PC-3 (cell line): ENCODE results near the gene LY6G6F. TPM values are rescaled to one million over a fixed set of nuclear protein-coding genes. Genes with fewer than 3 reads are reported as not detected.

Experiments
- ATAC-seq: fragments of 200-7000 bp; cut with Tn5 transposase; 2 replicates; pipeline ENCODE4 v1.9.1; 2020; ENCODE audit warnings: mild to moderate bottlenecking, moderate library complexity
- BruUV-seq: library from RNA; stranded (reverse); fragments of 400-500 nt; replicated peaks from 2 replicates; lab custom pipeline; 2021; lab: Mats Ljungman, UMichigan
- CTCF ChIA-PET: fragments of 300-600 bp; sonication (Branson Sonifier 250); formaldehyde crosslinking; loops from one replicate; lab custom pipeline; 2022; ENCODE audit warnings: antibody characterized with exemption; lab: Charles Lee
- POLR2A ChIA-PET: fragments of 300-600 bp; sonication (Branson Sonifier 250); formaldehyde crosslinking; loops from one replicate; lab custom pipeline; 2022; ENCODE audit warnings: antibody characterized with exemption; ENCODE audit not compliant: unreplicated experiment; lab: Charles Lee
- DNase-seq: peaks from one replicate; pipeline ENCODE4 v3.0.0-alpha.2; 2015
- H2AFZ ChIP-seq: fragments of 300-600 bp; sonication (generic); 2 replicates; pipeline ENCODE4 v1.6.0; 2016; ENCODE audit warnings: antibody characterized with exemption, low read length
- H3F3A ChIP-seq: fragments of 300-600 bp; sonication (generic); one replicate; pipeline ENCODE4 v1.6.0; 2017; ENCODE audit warnings: antibody characterized with exemption, low read length, control low read depth, mild to moderate bottlenecking; ENCODE audit not compliant: unreplicated experiment
- H3K27ac ChIP-seq: fragments of 300-600 bp; sonication (generic); 2 replicates; pipeline ENCODE4 v1.5.1; 2016; ENCODE audit warnings: mild to moderate bottlenecking, low read length
- H3K27me3 ChIP-seq: fragments of 300-600 bp; sonication (generic); 2 replicates; pipeline ENCODE4 v1.6.1; 2016; ENCODE audit warnings: low read length, mixed read lengths
- H3K36me3 ChIP-seq: fragments of 300-600 bp; sonication (generic); 2 replicates; pipeline ENCODE4 v1.6.1; 2016; ENCODE audit warnings: low read depth, mixed run types, low read length, mixed read lengths
- H3K4me1 ChIP-seq: fragments of 300-600 bp; sonication (generic); 2 replicates; pipeline ENCODE4 v1.5.1; 2016; ENCODE audit warnings: low read length; ENCODE audit not compliant: insufficient read depth
- H3K4me2 ChIP-seq: fragments of 300-600 bp; sonication (generic); 2 replicates; pipeline ENCODE4 v1.6.0; 2016; ENCODE audit warnings: low read length
- H3K4me3 ChIP-seq: fragments of 300-600 bp; sonication (generic); 2 replicates; pipeline ENCODE4 v1.5.1; 2016; ENCODE audit warnings: mild to moderate bottlenecking, low read length, mixed read lengths
- H3K79me2 ChIP-seq: fragments of 300-600 bp; sonication (generic); 2 replicates; pipeline ENCODE4 v1.6.1; 2017; ENCODE audit warnings: low read length, mixed read lengths
- H3K9ac ChIP-seq: fragments of 300-600 bp; sonication (generic); 2 replicates; pipeline ENCODE4 v1.6.0; 2016; ENCODE audit warnings: mild to moderate bottlenecking, low read length
- H3K9me2 ChIP-seq: fragments of 300-600 bp; sonication (generic); replicated peaks from 2 replicates; pipeline ENCODE4 v1.6.1; 2016; ENCODE audit warnings: mixed run types, low read length, mixed read lengths
- H3K9me3 ChIP-seq: fragments of 300-600 bp; sonication (generic); 2 replicates; pipeline ENCODE4 v1.6.1; 2016; ENCODE audit warnings: low read length, mixed read lengths
- H4K20me1 ChIP-seq: fragments of 300-600 bp; sonication (generic); 2 replicates; pipeline ENCODE4 v1.6.1; 2016; ENCODE audit warnings: low read length, mixed read lengths
- CTCF ChIP-seq: fragments of 300-600 bp; sonication (generic); conservative IDR thresholded peaks from 2 replicates; pipeline ENCODE4 v1.5.1; 2017; ENCODE audit warnings: antibody characterized with exemption, low read depth, mild to moderate bottlenecking, low read length
- EZH2 ChIP-seq: fragments of 300-600 bp; sonication (generic); IDR thresholded peaks from one replicate; pipeline ENCODE4 v1.6.1; 2017; ENCODE audit warnings: antibody characterized with exemption, mild to moderate bottlenecking, low read length; ENCODE audit not compliant: unreplicated experiment
- EZH2phosphoT487 ChIP-seq: fragments of 300-600 bp; sonication (generic); IDR thresholded peaks from 2 replicates; pipeline ENCODE4 v1.6.1; 2018; ENCODE audit warnings: mild to moderate bottlenecking, antibody characterized with exemption, low read length, borderline replicate concordance
- intact Hi-C: fragments of 100-400 bp; cut with micrococcal nuclease; formaldehyde crosslinking; loops from 2 replicates; pipeline ENCODE4 v1.9.0; 2023
- total RNA-seq: library from RNA; depleted of rRNA; stranded (reverse); fragments of >200 nt; gene quantifications from 2 replicates; pipeline ENCODE4 v1.2.3, GENCODE V29; 2014

LY6G6F gene
- total RNA-seq, 1 experiment from 2014 or later: not detected

- DNase-seq (peak; percentile 88), ATAC-seq (peak; percentile 30)
- H2AFZ ChIP-seq: peak within 1 kb of the TSS; percentile 75
- ChIA-PET CTCF (no interaction called here), POLR2A (interaction anchor here (0.6 to 0.8 kb wide), 5 partner anchors 73 to 428 kb away, joined by 4 to 7 read pairs (median 5); partner anchors contain the start of gene HSPA1B)
- H3K27ac ChIP-seq: peak within 1 kb of the TSS; percentile 93
- no peak for TF ChIP-seq EZH2phosphoT487
- TF ChIP-seq CTCF: no peak
- TF ChIP-seq EZH2: no peak
- BruUV-seq: no TSS peak
- H3K9ac ChIP-seq: peak within 1 kb of the TSS; percentile 96
- peaks cover 30% of the 10 kb centered on the region for H3K4me1 ChIP-seq
- H3K9me3 ChIP-seq: no peaks in the 10 kb centered on the region
- H3K27me3 ChIP-seq: no peaks in the 10 kb centered on the region
- peaks cover 30% of the 10 kb centered on the region for H3K36me3 ChIP-seq
- intact Hi-C loops: loop anchor here (1.0 to 5.0 kb wide), 2 partner anchors 45 to 118 kb away; partner anchors contain the start of genes ATP6V1G2, NFKBIL1 and PRRC2A
- H3K4me2 ChIP-seq: peak within 1 kb of the TSS; percentile 99
- H3K9me2 ChIP-seq: no peaks in the 10 kb centered on the region
- H3K79me2 ChIP-seq: peaks cover 59% of the 10 kb centered on the region
- no peaks in the 10 kb centered on the region for H3F3A ChIP-seq
- H4K20me1 ChIP-seq: no peaks in the 10 kb centered on the region
- H3K4me3 ChIP-seq: peak within 1 kb of the TSS; percentile 92
Observed at GRCh38 chr6:31664790-31665500, 41.7 kb upstream of the LY6G6F start, which contains the start of gene GPANK1. Gene GPANK1 (minus strand): TSS chr6:31664997. CDS start chr6:31664478, 519 bp downstream.

DNA sequence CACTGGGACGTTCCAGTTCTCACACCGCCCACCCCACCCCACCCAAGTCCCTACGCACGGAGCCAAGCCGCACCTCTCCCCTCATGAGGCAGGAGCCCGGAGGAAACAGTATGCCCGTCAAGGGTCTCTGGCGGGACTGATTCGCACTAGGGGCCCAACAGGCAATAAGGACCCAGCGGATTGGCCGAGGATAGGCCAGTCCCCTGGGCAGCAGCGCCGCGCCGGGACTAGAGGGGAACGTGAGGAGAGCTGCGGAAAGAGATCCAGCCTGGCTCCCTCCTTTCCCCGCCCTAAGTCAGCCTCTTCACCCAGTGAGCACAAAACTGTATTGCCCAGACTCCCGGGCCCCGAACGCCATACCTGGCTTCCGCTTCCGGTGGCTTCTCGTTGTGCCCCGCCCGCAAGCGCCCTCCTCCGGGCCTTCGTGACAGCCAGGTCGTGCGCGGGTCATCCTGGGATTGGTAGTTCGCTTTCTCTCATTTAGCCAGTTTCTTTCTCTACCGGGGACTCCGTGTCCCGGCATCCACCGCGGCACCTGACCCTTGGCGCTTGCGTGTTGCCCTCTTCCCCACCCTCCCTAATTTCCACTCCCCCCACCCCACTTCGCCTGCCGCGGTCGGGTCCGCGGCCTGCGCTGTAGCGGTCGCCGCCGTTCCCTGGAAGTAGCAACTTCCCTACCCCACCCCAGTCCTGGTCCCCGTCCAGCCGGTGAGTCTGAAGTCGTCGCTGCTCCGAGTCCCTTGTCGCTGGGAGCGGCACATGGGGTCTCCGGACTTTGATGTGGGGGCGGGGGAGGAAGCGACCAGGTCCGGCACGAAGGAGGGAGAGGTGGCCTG, 40.9 kb upstream of the LY6G6F start, which contains the start of gene CSNK2B:
Gene CSNK2B, plus strand, starts transcription at position 580 of the 836 bp plus-strand sequence. CDS start 752 bp downstream, outside the sequence.
- Histone ChIP-seq H3F3A (no peaks in the 10 kb centered on the region), H4K20me1 (no peaks in the 10 kb centered on the region), H3K4me3 (peak within 1 kb of the TSS; percentile 92), H3K36me3 (peaks cover 37% of the 10 kb centered on the region), H3K27ac (peak within 1 kb of the TSS; percentile 93), H3K4me1 (peaks cover 27% of the 10 kb centered on the region), H3K9me3 (no peaks in the 10 kb centered on the region), H2AFZ (peak within 1 kb of the TSS; percentile 75), H3K79me2 (peaks cover 52% of the 10 kb centered on the region), H3K9ac (peak within 1 kb of the TSS; percentile 96), H3K4me2 (peak within 1 kb of the TSS; percentile 99), H3K9me2 (no peaks in the 10 kb centered on the region), H3K27me3 (no peaks in the 10 kb centered on the region)
- ChIA-PET CTCF (no interaction called here), POLR2A (interaction anchor here (0.7 to 0.8 kb wide), 3 partner anchors 56 to 162 kb away, joined by 4 to 7 read pairs (median 6); partner anchors contain the start of genes HSPA1B and LY6G6C)
- intact Hi-C loops: loop anchor here (1.0 to 5.0 kb wide), 2 partner anchors 45 to 118 kb away; partner anchors contain the start of genes ATP6V1G2, NFKBIL1 and PRRC2A
- TF ChIP-seq EZH2phosphoT487 (no peak), EZH2 (no peak), CTCF (no peak)
- ATAC-seq (peak; percentile 80), DNase-seq (peak; percentile 97)
- no TSS peak for BruUV-seq
